Measurements from ENCODE around the gene CCR5AS.
A peak's percentile ranks its signal among the peaks of the same experiment; 100 is the strongest.
"Not testable (repeated sequence)": the region's sequence is repeated elsewhere in the genome, so short reads cannot be mapped to it uniquely, and the experiment has no call there.

The CCR5AS gene

DNA sequence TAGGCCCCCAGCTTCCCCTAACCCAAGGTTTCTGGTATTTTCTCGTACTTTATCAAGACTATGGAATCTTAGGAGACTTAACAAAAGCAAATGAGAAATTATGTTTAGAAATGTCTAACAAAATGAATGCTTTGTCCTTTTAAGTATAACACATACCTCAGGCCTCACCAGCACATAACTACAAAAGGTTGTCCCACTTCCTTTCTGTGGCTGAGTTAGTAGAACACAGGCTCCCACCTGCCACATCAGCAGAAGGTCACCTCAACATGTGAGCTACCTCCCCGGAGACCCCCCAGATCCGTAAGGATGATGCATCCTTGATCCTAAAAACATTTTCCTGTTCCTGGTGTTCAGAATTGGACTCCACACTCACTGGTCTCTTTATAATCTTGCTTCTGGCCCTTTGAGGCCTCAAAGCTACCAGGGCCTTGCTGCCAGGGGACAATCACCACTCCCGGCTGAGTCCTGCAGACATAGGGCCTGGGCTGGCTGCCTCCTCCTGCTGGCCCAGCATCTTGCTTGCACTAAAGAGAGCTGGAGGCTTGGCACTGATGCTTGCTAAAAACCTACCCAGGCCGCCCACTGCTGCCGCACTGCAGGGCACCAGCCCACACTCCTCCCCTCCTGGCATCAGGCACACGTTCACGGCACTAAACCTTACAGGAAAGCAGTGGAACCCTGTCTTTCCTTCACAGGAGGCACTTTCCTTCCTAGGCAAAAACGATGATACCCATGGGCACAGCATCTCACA is 3.0 kb upstream of the CCR5AS start:
- H3K36me3 Mint-ChIP-seq (ENCODE audit: low read depth), result peaks cover 6% of the 10 kb centered on the region
- intact Hi-C loops (cut with micrococcal nuclease), result no loop called here
- peaks cover 42% of the 10 kb centered on the region for H3K4me1 Mint-ChIP-seq (ENCODE audit: low read depth)
- no peak for DNase-seq (ENCODE audit: low spot score)
- H3K4me3 Mint-ChIP-seq, result peak overlapping the region; percentile 17
- peaks cover 16% of the 10 kb centered on the region for H3K27me3 Mint-ChIP-seq (ENCODE audit: insufficient read depth)
- no peaks in the 10 kb centered on the region for H3K9me3 Mint-ChIP-seq
- no peak overlapping the region for H3K27ac Mint-ChIP-seq

- Mint-ChIP-seq H3K27me3 (ENCODE audit: insufficient read depth) (peaks cover 22% of the 10 kb centered on the region), H3K27ac (no peak overlapping the region), H3K4me1 (ENCODE audit: low read depth) (peaks cover 42% of the 10 kb centered on the region), H3K36me3 (ENCODE audit: low read depth) (peaks cover 6% of the 10 kb centered on the region), H3K9me3 (no peaks in the 10 kb centered on the region), H3K4me3 (peak overlapping the region; percentile 9)
- no peak for DNase-seq (ENCODE audit: low spot score)
- intact Hi-C loops (cut with micrococcal nuclease), result no loop called here
These were observed 2.0 kb upstream of the CCR5AS start for GRCh38 chr3:46408853-46409252.

DNA sequence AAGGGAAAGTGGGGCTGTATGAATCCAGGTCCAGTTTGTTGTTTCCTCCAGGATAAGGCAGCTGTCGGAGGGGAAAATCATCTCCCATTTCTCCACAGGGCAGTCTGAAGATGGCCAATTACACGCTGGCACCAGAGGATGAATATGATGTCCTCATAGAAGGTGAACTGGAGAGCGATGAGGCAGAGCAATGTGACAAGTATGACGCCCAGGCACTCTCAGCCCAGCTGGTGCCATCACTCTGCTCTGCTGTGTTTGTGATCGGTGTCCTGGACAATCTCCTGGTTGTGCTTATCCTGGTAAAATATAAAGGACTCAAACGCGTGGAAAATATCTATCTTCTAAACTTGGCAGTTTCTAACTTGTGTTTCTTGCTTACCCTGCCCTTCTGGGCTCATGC is 1.1 kb upstream of the CCR5AS start:
- DNase-seq (ENCODE audit: low spot score), result no peak
- H3K27ac Mint-ChIP-seq, result peak overlapping the region; percentile 15
- intact Hi-C loops (cut with micrococcal nuclease), result no loop called here

GRCh38 chr3:46406443-46406787 is 451 bp downstream of the CCR5AS start:
- H3K9me3 Mint-ChIP-seq, result peaks cover 4% of the 10 kb centered on the region
- H3K27me3 Mint-ChIP-seq (ENCODE audit: insufficient read depth), result peaks cover 27% of the 10 kb centered on the region
- H3K36me3 Mint-ChIP-seq (ENCODE audit: low read depth), result peaks cover 6% of the 10 kb centered on the region
- intact Hi-C loops (cut with micrococcal nuclease), result no loop called here
- peak overlapping the region; percentile 68 for H3K27ac Mint-ChIP-seq
- H3K4me1 Mint-ChIP-seq (ENCODE audit: low read depth), result peaks cover 42% of the 10 kb centered on the region
- DNase-seq (ENCODE audit: low spot score), result no peak
- no peak overlapping the region for H3K4me3 Mint-ChIP-seq

More for the DNA sequence above, 1.1 kb upstream of the CCR5AS start:
- H3K4me3 Mint-ChIP-seq, result peak overlapping the region; percentile 80
- peaks cover 27% of the 10 kb centered on the region for H3K27me3 Mint-ChIP-seq (ENCODE audit: insufficient read depth)
- peaks cover 1% of the 10 kb centered on the region for H3K9me3 Mint-ChIP-seq
- H3K4me1 Mint-ChIP-seq (ENCODE audit: low read depth), result peaks cover 42% of the 10 kb centered on the region
- H3K36me3 Mint-ChIP-seq (ENCODE audit: low read depth), result peaks cover 6% of the 10 kb centered on the region

- H3K36me3 Mint-ChIP-seq (ENCODE audit: low read depth), result peaks cover 6% of the 10 kb centered on the region
- no peak for DNase-seq (ENCODE audit: low spot score)
- peaks cover 4% of the 10 kb centered on the region for H3K9me3 Mint-ChIP-seq
- no peak overlapping the region for H3K4me3 Mint-ChIP-seq
- peaks cover 42% of the 10 kb centered on the region for H3K4me1 Mint-ChIP-seq (ENCODE audit: low read depth)
- intact Hi-C loops (cut with micrococcal nuclease), result no loop called here
- peaks cover 24% of the 10 kb centered on the region for H3K27me3 Mint-ChIP-seq (ENCODE audit: insufficient read depth)
- H3K27ac Mint-ChIP-seq, result no peak overlapping the region
These were observed 1.4 kb downstream of the CCR5AS start for GRCh38 chr3:46405301-46406019.

GRCh38 chr3:46402902-46403301 is 4.0 kb downstream of the CCR5AS start:
- H3K9me3 Mint-ChIP-seq; H3K27ac Mint-ChIP-seq; intact Hi-C loops (cut with micrococcal nuclease); DNase-seq (ENCODE audit: low spot score); H3K36me3 Mint-ChIP-seq (ENCODE audit: low read depth); H3K4me3 Mint-ChIP-seq: not testable (repeated sequence)
- Mint-ChIP-seq H3K27me3 (ENCODE audit: insufficient read depth) (peaks cover 24% of the 10 kb centered on the region), H3K4me1 (ENCODE audit: low read depth) (peaks cover 20% of the 10 kb centered on the region)

DNA sequence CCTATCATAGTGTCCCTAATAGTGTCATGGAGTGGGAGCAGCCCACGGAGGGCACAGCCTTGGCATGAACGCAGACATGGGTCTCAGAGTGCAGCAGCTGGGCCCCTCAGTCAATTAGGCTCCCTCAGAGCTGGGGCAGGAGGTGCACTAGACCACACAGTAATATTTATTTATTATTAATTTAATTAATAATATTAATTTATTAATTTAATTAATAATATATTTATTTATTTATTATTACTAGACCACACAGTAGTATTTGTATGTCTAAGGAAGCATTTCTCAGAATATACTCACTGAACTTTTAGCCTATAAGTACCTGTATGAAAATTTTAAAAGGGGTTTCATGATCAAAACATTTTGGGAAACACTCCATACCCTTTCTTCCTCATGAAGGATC is 5.3 kb downstream of the CCR5AS start:
- H3K4me3 Mint-ChIP-seq, result no peak overlapping the region
- H3K27me3 Mint-ChIP-seq (ENCODE audit: insufficient read depth), result peaks cover 23% of the 10 kb centered on the region
- H3K36me3 Mint-ChIP-seq (ENCODE audit: low read depth), result no peaks in the 10 kb centered on the region
- H3K9me3 Mint-ChIP-seq, result peaks cover 4% of the 10 kb centered on the region
- intact Hi-C loops (cut with micrococcal nuclease), result no loop called here
- peaks cover 10% of the 10 kb centered on the region for H3K4me1 Mint-ChIP-seq (ENCODE audit: low read depth)
- H3K27ac Mint-ChIP-seq, result no peak overlapping the region
- DNase-seq (ENCODE audit: low spot score), result no peak

- peaks cover 20% of the 10 kb centered on the region for H3K27me3 Mint-ChIP-seq (ENCODE audit: insufficient read depth)
- DNase-seq (ENCODE audit: low spot score), result no peak
- H3K9me3 Mint-ChIP-seq, result peaks cover 4% of the 10 kb centered on the region
- intact Hi-C loops (cut with micrococcal nuclease), result no loop called here
- no peak overlapping the region for H3K4me3 Mint-ChIP-seq
- no peak overlapping the region for H3K27ac Mint-ChIP-seq
- no peaks in the 10 kb centered on the region for H3K36me3 Mint-ChIP-seq (ENCODE audit: low read depth)
- H3K4me1 Mint-ChIP-seq (ENCODE audit: low read depth), result peaks cover 9% of the 10 kb centered on the region
These were observed 6.0 kb downstream of the CCR5AS start for GRCh38 chr3:46400846-46401245.

DNA sequence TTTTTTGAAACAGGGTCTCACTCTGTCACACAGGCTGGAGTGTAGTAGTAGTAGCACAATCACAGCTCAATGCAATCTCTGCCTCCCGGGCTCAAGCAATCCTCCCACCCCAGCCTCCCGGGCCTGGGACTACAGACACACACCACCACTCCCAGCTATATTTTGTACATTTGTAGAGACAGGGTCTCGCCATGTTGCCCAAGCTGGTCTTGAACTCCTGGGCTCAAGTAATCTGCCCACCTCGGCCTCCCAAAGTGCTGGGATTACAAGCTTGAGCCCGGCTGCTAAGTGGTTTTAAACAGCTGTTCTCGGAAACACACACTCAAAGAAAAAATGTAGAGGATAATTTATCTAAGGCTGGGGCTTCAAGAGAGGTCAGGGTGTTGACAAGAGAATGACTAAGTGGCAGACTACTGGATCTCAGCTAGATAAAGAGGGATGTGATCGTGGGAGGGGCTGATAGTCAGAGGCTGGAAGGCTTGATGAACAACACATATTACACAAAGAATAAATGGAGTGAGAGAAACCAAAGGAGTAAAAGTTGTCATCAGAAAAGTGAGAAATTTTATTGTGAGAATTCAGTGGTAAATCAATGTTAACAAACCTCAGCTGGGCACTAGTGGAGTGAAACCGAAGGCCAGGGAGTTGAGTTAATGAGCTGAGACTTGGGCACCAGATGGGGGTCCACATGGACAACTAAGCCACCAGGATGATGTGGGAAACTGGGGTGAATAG is 6.7 kb downstream of the CCR5AS start:
- intact Hi-C loops (cut with micrococcal nuclease), result no loop called here
- peaks cover 9% of the 10 kb centered on the region for H3K4me1 Mint-ChIP-seq (ENCODE audit: low read depth)
- H3K36me3 Mint-ChIP-seq (ENCODE audit: low read depth), result no peaks in the 10 kb centered on the region
- DNase-seq (ENCODE audit: low spot score), result no peak
- no peak overlapping the region for H3K4me3 Mint-ChIP-seq
- peaks cover 4% of the 10 kb centered on the region for H3K9me3 Mint-ChIP-seq
- peaks cover 22% of the 10 kb centered on the region for H3K27me3 Mint-ChIP-seq (ENCODE audit: insufficient read depth)
- H3K27ac Mint-ChIP-seq, result no peak overlapping the region

DNA sequence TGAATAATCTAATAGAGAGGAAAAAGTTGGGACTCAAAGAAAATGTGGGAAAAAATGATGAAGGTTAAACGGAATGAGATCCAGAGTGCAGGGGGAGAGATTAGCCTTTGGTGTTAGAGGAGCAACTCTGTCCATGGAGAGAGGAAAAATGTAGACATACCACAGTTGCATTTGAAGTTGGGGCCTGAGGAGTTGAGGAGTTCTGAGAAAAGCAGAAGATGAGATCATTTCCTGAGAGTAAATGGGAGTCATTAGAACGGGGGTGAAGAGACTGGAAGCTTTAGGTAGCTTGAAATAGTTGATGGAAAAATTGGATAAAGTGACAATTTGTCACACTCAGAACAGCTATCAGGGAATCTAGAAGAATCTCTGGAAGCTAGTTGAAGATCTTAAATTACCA is 7.3 kb downstream of the CCR5AS start:
- intact Hi-C loops (cut with micrococcal nuclease), result no loop called here
- Mint-ChIP-seq H3K36me3 (ENCODE audit: low read depth) (no peaks in the 10 kb centered on the region), H3K9me3 (peaks cover 4% of the 10 kb centered on the region), H3K27ac (no peak overlapping the region), H3K4me3 (no peak overlapping the region), H3K4me1 (ENCODE audit: low read depth) (peaks cover 9% of the 10 kb centered on the region), H3K27me3 (ENCODE audit: insufficient read depth) (peaks cover 21% of the 10 kb centered on the region)
- DNase-seq (ENCODE audit: low spot score), result no peak

DNA sequence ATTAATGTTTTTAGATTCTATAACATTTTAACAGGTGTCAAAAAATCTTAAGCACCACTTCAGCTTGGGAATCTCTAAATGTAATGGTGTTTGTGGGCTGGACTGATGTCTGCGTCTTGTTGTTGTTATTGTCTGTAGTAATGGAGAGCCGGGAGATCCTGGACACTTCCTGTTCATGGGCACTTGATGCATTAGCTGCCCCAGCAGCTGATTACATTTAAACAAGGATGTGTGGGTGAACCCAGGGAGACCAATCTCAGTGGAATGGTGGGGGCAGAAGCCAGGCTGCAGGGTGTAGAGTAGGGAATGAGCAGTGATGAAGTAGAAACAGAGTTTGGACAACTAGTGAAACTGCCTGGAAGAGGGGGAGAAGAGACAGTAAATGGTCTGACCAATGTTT is 7.8 kb downstream of the CCR5AS start:
- peaks cover 18% of the 10 kb centered on the region for H3K27me3 Mint-ChIP-seq (ENCODE audit: insufficient read depth)
- no peak overlapping the region for H3K4me3 Mint-ChIP-seq
- intact Hi-C loops (cut with micrococcal nuclease), result no loop called here
- peaks cover 9% of the 10 kb centered on the region for H3K4me1 Mint-ChIP-seq (ENCODE audit: low read depth)
- H3K27ac Mint-ChIP-seq, result no peak overlapping the region
- H3K36me3 Mint-ChIP-seq (ENCODE audit: low read depth), result no peaks in the 10 kb centered on the region
- DNase-seq (ENCODE audit: low spot score), result no peak
- peaks cover 4% of the 10 kb centered on the region for H3K9me3 Mint-ChIP-seq

DNA sequence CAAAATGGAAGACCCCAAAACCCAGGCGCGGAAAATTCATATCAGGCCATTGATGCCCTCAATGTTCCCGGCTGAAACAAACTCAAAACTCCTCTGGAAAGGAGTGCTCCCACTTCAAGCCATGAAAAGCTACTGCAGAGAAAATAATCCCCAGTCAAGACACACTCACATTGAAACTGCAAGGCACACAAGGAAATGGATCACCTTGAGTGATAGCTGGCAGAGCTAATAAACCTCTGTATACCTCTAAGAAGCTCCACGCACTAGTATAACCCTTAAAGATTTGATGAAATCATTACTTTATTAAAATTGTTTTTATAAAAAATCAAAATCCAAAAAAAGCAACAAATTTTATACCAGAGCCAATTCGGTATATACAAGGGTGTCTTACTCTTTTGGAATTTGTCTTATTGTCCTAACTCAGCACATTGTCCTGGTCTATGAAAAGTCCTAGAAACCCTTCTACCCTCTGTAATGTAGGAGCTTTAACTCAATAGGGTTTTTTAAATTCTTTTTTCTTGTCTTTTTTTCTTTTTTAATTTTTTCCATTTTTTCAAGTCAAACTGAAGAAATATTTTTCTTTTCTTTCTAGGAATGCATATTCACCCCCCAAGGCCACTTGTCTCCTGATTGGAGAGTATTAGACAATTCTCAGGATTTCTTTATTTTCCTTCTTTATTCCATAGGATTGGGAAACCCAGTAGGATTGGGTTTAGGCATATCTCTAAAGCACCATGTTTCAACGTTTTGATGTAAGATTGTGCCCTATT is 8.5 kb downstream of the CCR5AS start:
- DNase-seq (ENCODE audit: low spot score), result no peak
- peaks cover 9% of the 10 kb centered on the region for H3K4me1 Mint-ChIP-seq (ENCODE audit: low read depth)
- peaks cover 14% of the 10 kb centered on the region for H3K27me3 Mint-ChIP-seq (ENCODE audit: insufficient read depth)
- no peaks in the 10 kb centered on the region for H3K36me3 Mint-ChIP-seq (ENCODE audit: low read depth)
- H3K9me3 Mint-ChIP-seq, result peaks cover 4% of the 10 kb centered on the region
- no peak overlapping the region for H3K4me3 Mint-ChIP-seq
- intact Hi-C loops (cut with micrococcal nuclease), result no loop called here
- no peak overlapping the region for H3K27ac Mint-ChIP-seq
